ENCODE results near the gene PLA2G7.
"Not testable (repeated sequence)": the region's sequence is repeated elsewhere in the genome, so short reads cannot be mapped to it uniquely, and the experiment has no call there.

The PLA2G7 gene

GRCh38 chr6:46746696-46747095 lies 11.5 kb upstream of the PLA2G7 start, which contains the start of gene ANKRD66:
Gene ANKRD66 (plus strand): TSS chr6:46746933. CDS start chr6:46751949, 5,016 bp downstream.
- no peak for DNase-seq

- DNase-seq, result no peak
Measured at GRCh38 chr6:46745973-46746372, 10.8 kb upstream of the PLA2G7 start.

DNA sequence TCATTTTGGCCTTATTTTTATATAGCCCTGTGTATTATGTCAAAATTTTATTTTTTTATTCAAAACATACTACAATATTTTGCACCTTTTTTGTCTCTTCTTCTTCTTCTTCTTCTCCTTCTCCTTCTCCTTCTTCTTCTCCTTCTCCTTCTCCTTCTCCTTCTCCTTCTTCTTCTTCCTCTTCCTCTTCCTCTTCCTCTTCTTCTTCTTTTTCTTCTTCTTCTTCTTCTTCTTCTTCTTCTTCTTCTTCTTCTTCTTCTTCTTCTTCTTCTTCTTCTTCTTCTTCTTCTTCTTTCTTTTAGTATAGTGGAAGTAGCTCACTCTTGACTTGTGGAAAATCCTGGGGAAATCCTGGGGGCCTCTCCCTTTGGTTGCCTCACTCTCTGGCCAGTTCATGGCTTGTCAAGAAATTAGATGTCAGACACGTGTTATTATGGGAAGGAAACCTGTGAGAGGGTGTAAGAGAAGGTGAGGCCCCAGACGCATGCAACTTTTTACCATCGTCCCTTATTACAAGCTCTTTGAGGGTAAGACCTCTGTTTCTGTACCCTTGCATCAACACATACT lies 9.1 kb upstream of the PLA2G7 start:
- not testable (repeated sequence) for DNase-seq

GRCh38 chr6:46743425-46744158 lies 8.4 kb upstream of the PLA2G7 start:
- DNase-seq, result no peak

- DNase-seq, result no peak
Measured at GRCh38 chr6:46741910-46742309, 6.7 kb upstream of the PLA2G7 start.

DNA sequence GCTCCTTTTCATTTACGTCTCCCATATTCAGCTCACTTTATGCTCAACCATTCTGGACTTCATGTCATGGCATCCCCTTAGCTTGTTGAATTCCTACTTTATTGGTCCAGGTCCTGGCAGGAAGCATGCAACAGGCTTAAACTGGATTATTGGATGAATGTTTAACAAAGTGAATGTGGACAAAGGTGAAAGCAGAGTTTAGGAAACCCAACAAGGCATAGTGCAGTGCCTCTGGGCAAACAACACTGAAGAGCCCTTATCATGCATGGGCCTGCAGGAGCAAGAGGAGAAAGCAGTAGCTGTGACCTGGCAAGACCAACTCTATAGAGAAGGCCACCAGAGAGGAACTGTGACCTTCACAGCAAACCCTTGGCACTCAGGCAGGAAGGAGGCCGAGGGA lies 6.3 kb upstream of the PLA2G7 start:
- DNase-seq, result no peak

DNA sequence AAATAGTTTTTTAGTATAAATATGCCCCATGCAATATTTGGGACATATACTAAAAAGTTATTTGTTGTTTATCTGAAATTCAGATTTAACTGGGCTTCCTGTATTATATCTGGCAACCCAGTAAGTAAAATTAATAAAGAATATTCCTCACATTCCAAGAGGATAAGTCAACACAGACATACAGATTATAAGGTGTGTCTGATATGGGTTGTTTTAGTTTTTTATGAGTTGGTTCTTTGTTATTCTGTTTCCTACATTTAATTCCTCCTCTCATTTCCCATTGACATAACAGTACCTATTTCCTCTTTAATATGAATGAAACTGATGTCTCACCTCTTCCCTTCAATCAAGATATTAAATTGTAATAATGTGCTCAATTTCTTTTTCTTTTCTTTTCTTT lies 1.7 kb upstream of the PLA2G7 start:
- DNase-seq, result no peak

- DNase-seq, result no peak
Measured at GRCh38 chr6:46735720-46736031, 501 bp upstream of the PLA2G7 start.

DNA sequence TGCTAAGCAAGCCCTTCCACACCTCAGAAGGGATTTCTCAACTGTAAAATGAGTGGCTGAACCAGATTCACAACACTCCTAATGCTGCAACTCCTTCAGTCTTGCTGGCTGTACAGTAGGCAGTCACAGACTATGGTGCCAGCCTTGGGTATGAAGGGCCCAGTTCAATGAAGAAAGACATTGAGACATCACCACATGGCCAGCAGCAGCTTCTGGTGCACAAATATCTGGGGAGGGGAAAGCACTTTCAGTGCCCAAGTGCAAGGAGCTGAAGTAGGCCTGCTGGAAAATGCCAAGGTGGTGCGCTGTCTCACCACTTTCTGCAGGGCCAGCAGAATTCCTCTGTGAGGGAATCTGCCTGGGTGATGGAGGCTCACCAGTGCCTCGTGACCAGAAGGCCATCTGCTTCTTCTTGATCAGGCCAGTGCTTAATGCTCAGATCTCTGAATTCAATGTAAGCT lies 1.8 kb downstream of the PLA2G7 start:
- DNase-seq, result no peak

GRCh38 chr6:46730921-46731461 lies 4.2 kb downstream of the PLA2G7 start:
- no peak for DNase-seq

- no peak for DNase-seq
Measured at GRCh38 chr6:46729787-46730326, 5.3 kb downstream of the PLA2G7 start.

- no peak for DNase-seq
Measured at GRCh38 chr6:46720401-46720800, 14.8 kb downstream of the PLA2G7 start.

GRCh38 chr6:46719099-46719498 lies 16.1 kb downstream of the PLA2G7 start:
- DNase-seq, result no peak

DNA sequence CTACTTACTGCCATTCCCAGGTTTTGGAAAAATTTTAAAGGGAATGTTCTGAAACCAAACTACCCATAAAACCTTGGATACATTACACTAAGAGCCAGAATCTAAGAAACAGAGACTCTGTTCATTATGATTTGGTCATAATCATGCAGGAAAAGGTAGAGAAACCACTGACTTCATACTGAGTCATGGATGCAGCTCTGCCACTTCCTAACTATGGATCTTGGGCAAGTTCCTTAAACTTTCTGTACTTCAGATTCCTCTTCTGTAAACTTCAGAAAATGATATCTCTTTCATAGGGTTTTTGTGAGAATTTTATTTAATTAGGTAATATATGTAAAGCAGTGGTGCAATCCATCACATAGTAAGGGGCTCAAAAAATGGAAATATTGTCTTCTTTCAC lies 20.0 kb downstream of the PLA2G7 start:
- DNase-seq, result no peak

- no peak for DNase-seq
Measured at GRCh38 chr6:46711491-46711890, 23.7 kb downstream of the PLA2G7 start.

DNA sequence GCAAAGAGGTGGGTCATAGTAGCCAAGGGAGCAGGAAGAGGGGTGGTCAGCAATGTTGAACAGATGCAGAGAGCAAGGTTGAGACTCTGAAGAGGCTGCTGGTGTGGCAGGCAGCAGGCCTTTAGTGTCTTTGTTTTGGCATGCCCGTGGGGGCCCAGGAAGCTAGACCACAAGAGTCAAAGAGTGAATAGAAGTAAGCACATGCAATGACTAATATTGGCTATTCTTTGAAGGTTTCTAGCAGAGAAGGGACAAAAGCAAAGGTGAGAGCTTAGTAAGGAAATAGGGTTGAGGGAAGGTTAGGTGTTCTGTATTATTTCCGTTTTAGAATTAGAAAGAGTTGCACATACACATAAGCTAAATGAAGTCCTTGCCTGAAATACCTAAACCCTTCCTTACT lies 28.7 kb downstream of the PLA2G7 start:
- no peak for DNase-seq

- no peak for DNase-seq
Measured at GRCh38 chr6:46704562-46704961, 30.6 kb downstream of the PLA2G7 start.

- no peak for DNase-seq
Measured at GRCh38 chr6:46699970-46700369, 35.2 kb downstream of the PLA2G7 start.

- DNase-seq, result no peak
Measured at GRCh38 chr6:46690911-46691451, 44.2 kb downstream of the PLA2G7 start.

GRCh38 chr6:46690141-46690755 lies 44.9 kb downstream of the PLA2G7 start:
- no peak for DNase-seq

DNA sequence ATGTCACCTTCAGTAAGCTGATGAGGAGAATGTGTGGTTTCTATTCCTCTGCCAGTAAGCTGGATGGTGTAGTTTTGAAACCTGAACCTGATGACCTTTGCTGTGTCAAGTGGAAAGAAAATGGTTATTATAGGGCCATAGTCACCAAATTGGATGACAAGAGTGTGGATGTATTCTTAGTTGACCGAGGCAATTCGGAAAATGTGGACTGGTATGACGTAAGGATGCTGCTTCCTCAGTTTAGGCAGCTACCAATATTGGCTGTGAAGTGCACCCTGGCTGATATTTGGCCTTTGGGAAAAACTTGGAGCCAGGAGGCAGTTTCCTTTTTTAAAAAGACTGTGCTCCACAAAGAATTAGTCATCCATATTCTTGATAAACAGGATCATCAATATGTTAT lies 45.5 kb downstream of the PLA2G7 start:
- no peak for DNase-seq

GRCh38 chr6:46688966-46689335 lies 46.2 kb downstream of the PLA2G7 start:
- DNase-seq, result no peak

DNA sequence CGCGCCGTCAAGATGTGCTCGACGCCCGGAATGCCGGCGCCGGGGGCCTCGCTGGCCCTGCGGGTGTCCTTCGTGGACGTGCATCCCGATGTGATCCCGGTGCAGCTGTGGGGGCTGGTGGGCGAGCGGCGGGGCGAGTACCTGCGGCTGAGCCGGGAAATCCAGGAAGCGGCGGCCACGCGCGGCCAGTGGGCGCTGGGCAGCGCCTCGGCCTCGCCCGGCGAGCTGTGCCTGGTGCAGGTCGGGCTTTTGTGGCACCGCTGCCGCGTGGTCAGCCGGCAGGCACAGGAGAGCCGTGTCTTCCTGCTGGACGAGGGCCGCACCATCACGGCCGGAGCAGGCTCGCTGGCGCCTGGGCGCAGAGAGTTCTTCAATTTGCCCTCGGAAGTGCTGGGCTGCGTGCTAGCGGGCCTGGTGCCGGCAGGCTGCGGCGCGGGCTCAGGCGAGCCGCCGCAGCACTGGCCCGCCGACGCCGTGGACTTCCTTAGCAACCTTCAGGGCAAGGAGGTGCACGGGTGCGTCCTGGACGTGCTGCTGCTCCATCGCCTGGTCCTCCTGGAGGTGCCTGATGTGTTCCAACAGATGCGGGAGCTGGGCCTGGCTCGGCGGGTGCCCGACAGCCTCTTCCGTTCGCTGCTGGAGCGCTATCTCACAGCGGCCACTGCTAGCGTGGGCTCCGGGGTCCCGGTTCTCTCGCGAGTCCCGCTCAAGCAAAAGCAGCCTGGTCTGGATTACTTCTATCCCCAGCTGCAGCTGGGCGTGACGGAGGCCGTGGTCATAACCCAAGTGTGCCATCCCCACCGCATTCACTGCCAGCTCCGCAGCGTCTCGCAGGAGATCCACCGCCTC lies 46.8 kb downstream of the PLA2G7 start:
- DNase-seq, result no peak

Data from islet precursor cell (in vitro differentiated cells).